Activated CD8-positive, alpha-beta T cell treated with anti-CD3 and anti-CD28 coated beads, Interleukin-2, amount 10 ng/mL, durations not matched to agents 7 days and 5 days (primary cell): ENCODE results near the gene OR13C2. TPM values are rescaled to one million over a fixed set of nuclear protein-coding genes. Genes with fewer than 3 reads are reported as not detected.
"Not testable (repeated sequence)": the region's sequence is repeated elsewhere in the genome, so short reads cannot be mapped to it uniquely, and the experiment has no call there.

Experiments used
- ATAC-seq: fragments of 150-1000 bp; cut with Tn5 transposase; one replicate; pipeline ENCODE4 v1.10.0; 2021; ENCODE audit warnings: moderate library complexity
- CTCF ChIA-PET: fragments of 350-600 bp; sonication (Branson Sonifier 250); formaldehyde crosslinking; loops from one replicate; lab custom pipeline; 2021; ENCODE audit warnings: antibody characterized with exemption; lab: Charles Lee
- POLR2A ChIA-PET: fragments of 350-600 bp; sonication (Branson Sonifier 250); formaldehyde crosslinking; loops from one replicate; lab custom pipeline; 2021; ENCODE audit warnings: antibody characterized with exemption; lab: Charles Lee
- DNase-seq: peaks from one replicate; pipeline ENCODE4 v3.0.0-alpha.2; 2020
- H3K27ac Mint-ChIP-seq: one replicate; pipeline ENCODE4 v1.8.0; 2021; ENCODE audit warnings: mild to moderate bottlenecking, mixed read lengths
- H3K27me3 Mint-ChIP-seq: one replicate; pipeline ENCODE4 v1.8.0; 2021; ENCODE audit warnings: low read depth, mixed read lengths
- H3K36me3 Mint-ChIP-seq: one replicate; pipeline ENCODE4 v1.8.0; 2021; ENCODE audit warnings: low read depth, mixed read lengths
- H3K4me1 Mint-ChIP-seq: one replicate; pipeline ENCODE4 v1.8.0; 2021; ENCODE audit warnings: low read depth, mixed read lengths
- H3K4me3 Mint-ChIP-seq: one replicate; pipeline ENCODE4 v1.8.0; 2021; ENCODE audit warnings: mild to moderate bottlenecking, mixed read lengths
- H3K9me3 Mint-ChIP-seq: one replicate; pipeline ENCODE4 v1.8.0; 2022; ENCODE audit warnings: mixed read lengths; ENCODE audit not compliant: insufficient read depth
- total RNA-seq, 2 experiments: library from RNA; stranded (reverse); gene quantifications; one replicate each; pipeline ENCODE4 v1.2.3, GENCODE V29; 2021

The OR13C2 gene
- not detected for total RNA-seq

GRCh38 chr9:104605527-104605926, at the start of gene OR13C2:
OR13C2 (minus strand) TSS chr9:104605627; CDS start chr9:104605627, 0 bp downstream.
- H3K9me3 Mint-ChIP-seq, H3K27me3 Mint-ChIP-seq, H3K36me3 Mint-ChIP-seq, DNase-seq, ATAC-seq, H3K27ac Mint-ChIP-seq, POLR2A ChIA-PET, CTCF ChIA-PET, H3K4me3 Mint-ChIP-seq, H3K4me1 Mint-ChIP-seq: not testable (repeated sequence)

GRCh38 chr9:104635456-104635855, 30.0 kb upstream of the OR13C2 start:
- no peak for ATAC-seq
- POLR2A ChIA-PET, result no interaction called here
- no peaks in the 10 kb centered on the region for H3K4me1 Mint-ChIP-seq

GRCh38 chr9:104633976-104634520, 28.6 kb upstream of the OR13C2 start:
- CTCF ChIA-PET, result no interaction called here
- H3K27me3 Mint-ChIP-seq, result no peaks in the 10 kb centered on the region
- H3K9me3 Mint-ChIP-seq, result peaks cover 4% of the 10 kb centered on the region
- no peaks in the 10 kb centered on the region for H3K4me1 Mint-ChIP-seq
- ATAC-seq (no peak), DNase-seq (no peak)
- no peak overlapping the region for H3K4me3 Mint-ChIP-seq
- POLR2A ChIA-PET, result no interaction called here
- no peaks in the 10 kb centered on the region for H3K36me3 Mint-ChIP-seq
- no peak overlapping the region for H3K27ac Mint-ChIP-seq

More at GRCh38 chr9:104635456-104635855, 30.0 kb upstream of the OR13C2 start:
- H3K27ac Mint-ChIP-seq, result no peak overlapping the region
- no peaks in the 10 kb centered on the region for H3K27me3 Mint-ChIP-seq
- no peak overlapping the region for H3K4me3 Mint-ChIP-seq
- CTCF ChIA-PET, result no interaction called here
- peaks cover 6% of the 10 kb centered on the region for H3K9me3 Mint-ChIP-seq
- H3K36me3 Mint-ChIP-seq, result no peaks in the 10 kb centered on the region
- no peak for DNase-seq

- H3K27ac Mint-ChIP-seq, H3K4me3 Mint-ChIP-seq, H3K27me3 Mint-ChIP-seq, POLR2A ChIA-PET, H3K36me3 Mint-ChIP-seq, ATAC-seq, DNase-seq, H3K4me1 Mint-ChIP-seq, CTCF ChIA-PET, H3K9me3 Mint-ChIP-seq: not testable (repeated sequence)
Measured at GRCh38 chr9:104625964-104626363, 20.5 kb upstream of the OR13C2 start.

GRCh38 chr9:104618104-104618503, 12.7 kb upstream of the OR13C2 start, which contains the start of gene OR13C9:
OR13C9 (minus strand) TSS chr9:104618204; CDS start chr9:104618204, 0 bp downstream.
- no peaks in the 10 kb centered on the region for H3K4me1 Mint-ChIP-seq
- no peak within 1 kb of the TSS for H3K27ac Mint-ChIP-seq
- no peaks in the 10 kb centered on the region for H3K9me3 Mint-ChIP-seq
- H3K27me3 Mint-ChIP-seq, result no peaks in the 10 kb centered on the region
- ChIA-PET CTCF (no interaction called here), POLR2A (no interaction called here)
- no peak for ATAC-seq
- H3K36me3 Mint-ChIP-seq, result no peaks in the 10 kb centered on the region
- no peak within 1 kb of the TSS for H3K4me3 Mint-ChIP-seq
- DNase-seq, result no peak

- no peak overlapping the region for H3K4me3 Mint-ChIP-seq
- H3K27me3 Mint-ChIP-seq, result no peaks in the 10 kb centered on the region
- H3K9me3 Mint-ChIP-seq, result no peaks in the 10 kb centered on the region
- DNase-seq (no peak), ATAC-seq (no peak)
- POLR2A ChIA-PET, result no interaction called here
- no peaks in the 10 kb centered on the region for H3K4me1 Mint-ChIP-seq
- CTCF ChIA-PET, result no interaction called here
- H3K36me3 Mint-ChIP-seq, result no peaks in the 10 kb centered on the region
- H3K27ac Mint-ChIP-seq, result no peak overlapping the region
Measured at GRCh38 chr9:104617418-104617817, 12.0 kb upstream of the OR13C2 start.

- no peak for DNase-seq
- no peak overlapping the region for H3K4me3 Mint-ChIP-seq
- POLR2A ChIA-PET, result no interaction called here
- no peaks in the 10 kb centered on the region for H3K4me1 Mint-ChIP-seq
- no peak overlapping the region for H3K27ac Mint-ChIP-seq
- no peaks in the 10 kb centered on the region for H3K27me3 Mint-ChIP-seq
- no peaks in the 10 kb centered on the region for H3K36me3 Mint-ChIP-seq
- no peaks in the 10 kb centered on the region for H3K9me3 Mint-ChIP-seq
- CTCF ChIA-PET, result no interaction called here
- ATAC-seq, result no peak
Measured at GRCh38 chr9:104611213-104611612, 5.8 kb upstream of the OR13C2 start.

- POLR2A ChIA-PET, result no interaction called here
- no peaks in the 10 kb centered on the region for H3K9me3 Mint-ChIP-seq
- CTCF ChIA-PET, result no interaction called here
- H3K27ac Mint-ChIP-seq, result no peak overlapping the region
- H3K27me3 Mint-ChIP-seq, result no peaks in the 10 kb centered on the region
- ATAC-seq (no peak), DNase-seq (no peak)
- no peaks in the 10 kb centered on the region for H3K4me1 Mint-ChIP-seq
- H3K36me3 Mint-ChIP-seq, result no peaks in the 10 kb centered on the region
- no peak overlapping the region for H3K4me3 Mint-ChIP-seq
Measured at GRCh38 chr9:104608336-104608735, 2.9 kb upstream of the OR13C2 start.

GRCh38 chr9:104606152-104606551, 725 bp upstream of the OR13C2 start:
- H3K36me3 Mint-ChIP-seq, result no peaks in the 10 kb centered on the region
- no peaks in the 10 kb centered on the region for H3K27me3 Mint-ChIP-seq
- DNase-seq (no peak), ATAC-seq (no peak)
- ChIA-PET POLR2A (no interaction called here), CTCF (no interaction called here)
- no peaks in the 10 kb centered on the region for H3K9me3 Mint-ChIP-seq
- no peaks in the 10 kb centered on the region for H3K4me1 Mint-ChIP-seq
- H3K4me3 Mint-ChIP-seq, result no peak overlapping the region
- no peak overlapping the region for H3K27ac Mint-ChIP-seq

GRCh38 chr9:104604801-104605200, 626 bp downstream of the OR13C2 start:
- H3K27ac Mint-ChIP-seq, result no peak overlapping the region
- H3K36me3 Mint-ChIP-seq, result no peaks in the 10 kb centered on the region
- ChIA-PET CTCF (no interaction called here), POLR2A (no interaction called here)
- H3K9me3 Mint-ChIP-seq, result no peaks in the 10 kb centered on the region
- ATAC-seq (no peak), DNase-seq (no peak)
- no peaks in the 10 kb centered on the region for H3K27me3 Mint-ChIP-seq
- no peaks in the 10 kb centered on the region for H3K4me1 Mint-ChIP-seq
- H3K4me3 Mint-ChIP-seq, result no peak overlapping the region

GRCh38 chr9:104599313-104599712, 6.1 kb downstream of the OR13C2 start, which contains the start of gene OR13C5:
OR13C5 (minus strand) TSS chr9:104599413; CDS start chr9:104599413, 0 bp downstream.
- DNase-seq, CTCF ChIA-PET, H3K4me3 Mint-ChIP-seq, H3K36me3 Mint-ChIP-seq, H3K4me1 Mint-ChIP-seq, H3K9me3 Mint-ChIP-seq, H3K27ac Mint-ChIP-seq, ATAC-seq, POLR2A ChIA-PET, H3K27me3 Mint-ChIP-seq: not testable (repeated sequence)

GRCh38 chr9:104598749-104599148, 6.7 kb downstream of the OR13C2 start:
- POLR2A ChIA-PET, CTCF ChIA-PET, H3K9me3 Mint-ChIP-seq, H3K27ac Mint-ChIP-seq, DNase-seq, ATAC-seq, H3K4me3 Mint-ChIP-seq, H3K4me1 Mint-ChIP-seq, H3K27me3 Mint-ChIP-seq, H3K36me3 Mint-ChIP-seq: not testable (repeated sequence)

- no peak for ATAC-seq
- Mint-ChIP-seq H3K27ac (no peak overlapping the region), H3K4me1 (no peaks in the 10 kb centered on the region), H3K4me3 (no peak overlapping the region), H3K36me3 (no peaks in the 10 kb centered on the region), H3K27me3 (no peaks in the 10 kb centered on the region), H3K9me3 (no peaks in the 10 kb centered on the region)
- CTCF ChIA-PET, result no interaction called here
- no peak for DNase-seq
- POLR2A ChIA-PET, result no interaction called here
Measured at GRCh38 chr9:104589626-104590025, 15.8 kb downstream of the OR13C2 start.
